Fibroblast of the aortic adventitia (primary cell): Measurements from ENCODE around the gene ANKRD29. TPM values are rescaled to one million over a fixed set of nuclear protein-coding genes. Genes with fewer than 3 reads are reported as not detected.

Experiments used
- DNase-seq: peaks from one replicate; pipeline ENCODE4 v3.0.0-alpha.2; 2010; ENCODE audit warnings: low read depth
- H3K4me3 ChIP-seq: 2 replicates; pipeline ENCODE4 v1.5.1; 2011; ENCODE audit warnings: low read depth, mild to moderate bottlenecking, control low read depth, low read length, moderate library complexity
- total RNA-seq: library from RNA; depleted of rRNA; stranded (reverse); fragments of >200 nt; gene quantifications from 2 replicates; pipeline ENCODE4 v1.2.3, GENCODE V29; 2012; ENCODE audit warnings: low replicate concordance
- TF ChIP-seq, protein P1 (sequence below): IDR thresholded peaks from 2 replicates; pipeline ENCODE4 v1.5.1; 2011; ENCODE audit warnings: mild to moderate bottlenecking, low read length, control low read depth, inconsistent platforms; ENCODE audit not compliant: insufficient read depth

ANKRD29 gene
- total RNA-seq, 1 donor: 17.4 TPM

DNA sequence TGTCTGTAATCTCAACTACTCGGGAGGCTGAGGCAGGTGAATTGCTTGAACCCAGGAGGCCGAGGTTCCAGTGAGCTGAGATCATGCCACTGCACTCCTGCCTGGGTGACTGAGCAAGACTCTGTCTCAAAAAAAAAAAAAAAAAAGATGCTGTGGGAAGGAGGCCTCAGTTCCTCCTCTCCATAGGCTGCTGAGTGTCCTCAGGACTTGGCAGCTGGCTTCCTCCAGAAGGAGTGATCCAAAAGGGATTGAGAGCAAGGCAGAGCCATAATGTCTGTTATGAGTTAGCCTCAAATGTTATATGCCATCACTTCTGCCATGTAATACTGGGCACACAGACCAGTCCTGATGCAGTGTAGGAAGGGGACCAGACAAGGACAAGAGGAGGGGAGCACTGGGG, 69.8 kb downstream of the ANKRD29 start:
- TF ChIP-seq, protein P1, sequence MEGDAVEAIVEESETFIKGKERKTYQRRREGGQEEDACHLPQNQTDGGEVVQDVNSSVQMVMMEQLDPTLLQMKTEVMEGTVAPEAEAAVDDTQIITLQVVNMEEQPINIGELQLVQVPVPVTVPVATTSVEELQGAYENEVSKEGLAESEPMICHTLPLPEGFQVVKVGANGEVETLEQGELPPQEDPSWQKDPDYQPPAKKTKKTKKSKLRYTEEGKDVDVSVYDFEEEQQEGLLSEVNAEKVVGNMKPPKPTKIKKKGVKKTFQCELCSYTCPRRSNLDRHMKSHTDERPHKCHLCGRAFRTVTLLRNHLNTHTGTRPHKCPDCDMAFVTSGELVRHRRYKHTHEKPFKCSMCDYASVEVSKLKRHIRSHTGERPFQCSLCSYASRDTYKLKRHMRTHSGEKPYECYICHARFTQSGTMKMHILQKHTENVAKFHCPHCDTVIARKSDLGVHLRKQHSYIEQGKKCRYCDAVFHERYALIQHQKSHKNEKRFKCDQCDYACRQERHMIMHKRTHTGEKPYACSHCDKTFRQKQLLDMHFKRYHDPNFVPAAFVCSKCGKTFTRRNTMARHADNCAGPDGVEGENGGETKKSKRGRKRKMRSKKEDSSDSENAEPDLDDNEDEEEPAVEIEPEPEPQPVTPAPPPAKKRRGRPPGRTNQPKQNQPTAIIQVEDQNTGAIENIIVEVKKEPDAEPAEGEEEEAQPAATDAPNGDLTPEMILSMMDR: no peak
- no peak for DNase-seq
- no peak overlapping the region for H3K4me3 ChIP-seq

DNA sequence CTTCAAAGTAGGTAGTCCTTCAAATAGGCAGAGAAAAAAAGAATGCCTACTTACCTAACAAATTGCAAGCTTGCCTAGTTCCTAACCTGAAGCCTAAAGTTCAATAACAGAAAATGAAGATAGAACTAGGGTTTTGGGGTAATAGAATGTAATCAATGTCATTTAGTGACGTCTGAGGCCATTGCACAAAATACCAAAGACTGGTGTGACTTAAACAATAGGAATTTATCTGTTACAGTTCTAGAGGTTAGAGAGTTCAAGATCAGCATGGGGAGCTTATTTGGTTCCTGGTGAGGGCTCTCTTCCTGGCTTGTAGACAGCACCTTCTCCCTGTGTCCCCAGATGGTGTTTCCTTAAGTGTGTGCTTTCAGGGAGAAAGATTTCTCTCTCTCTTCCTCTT, 71.7 kb downstream of the ANKRD29 start:
- H3K4me3 ChIP-seq: no peak overlapping the region
- TF ChIP-seq, protein P1: no peak
- peak; percentile 47 for DNase-seq

DNA sequence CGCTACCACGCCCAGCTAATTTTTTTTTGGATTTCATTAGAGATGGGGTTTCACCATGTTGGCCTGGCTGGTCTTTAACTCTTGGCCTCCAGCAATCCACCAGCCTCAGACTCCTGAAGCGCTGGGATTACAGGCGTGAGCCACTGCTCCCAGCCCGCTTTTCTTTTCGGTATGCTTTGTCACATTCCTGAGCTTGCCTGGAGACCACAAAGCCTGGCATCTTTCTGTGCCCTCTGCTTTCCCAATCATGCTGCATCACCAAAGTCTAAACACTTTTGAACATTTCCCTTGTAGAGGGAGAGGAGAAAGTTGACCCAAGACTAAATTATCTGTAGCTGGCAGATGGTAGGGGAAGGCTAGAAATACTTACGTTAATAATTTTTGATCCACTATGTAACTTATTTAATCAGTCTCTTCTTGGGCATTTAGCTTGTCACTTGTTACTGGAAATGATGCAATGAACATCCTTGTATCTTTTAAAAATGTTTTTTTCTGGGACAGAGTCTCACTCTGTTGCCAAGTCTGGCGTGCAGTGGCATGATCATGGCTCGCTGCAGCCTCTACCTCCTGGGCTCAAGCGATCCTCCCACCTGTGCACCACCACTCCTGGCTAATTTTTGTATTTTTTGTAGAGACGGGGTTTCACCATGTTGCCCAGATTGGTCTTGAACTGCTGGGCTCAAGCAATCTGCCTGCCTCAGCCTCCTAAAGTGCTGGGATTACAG, 73.7 kb downstream of the ANKRD29 start:
- no peak overlapping the region for H3K4me3 ChIP-seq
- TF ChIP-seq, protein P1: no peak
- peak; percentile 47 for DNase-seq

DNA sequence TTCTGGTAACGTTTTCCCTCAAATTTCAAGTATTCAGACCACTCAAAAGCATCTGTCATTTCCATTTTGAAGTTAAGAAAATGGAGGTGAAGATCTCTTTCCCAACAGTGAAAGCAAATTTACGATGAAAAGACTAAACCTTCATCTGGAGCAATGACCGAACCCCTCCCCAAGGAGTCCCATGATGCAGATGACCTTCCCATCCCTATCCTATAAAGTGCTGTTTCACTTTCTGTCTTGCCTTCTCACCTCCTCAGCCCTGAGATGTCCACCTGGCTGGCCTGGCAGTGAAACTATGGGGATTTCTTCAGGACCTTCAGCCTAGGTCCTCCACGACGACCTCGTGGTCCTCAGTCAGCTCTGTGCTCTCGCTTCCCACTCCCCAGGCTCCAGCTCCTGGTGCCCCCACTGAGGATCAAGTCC, 75.5 kb downstream of the ANKRD29 start:
- DNase-seq: no peak
- TF ChIP-seq, protein P1: no peak
- H3K4me3 ChIP-seq: peak overlapping the region; percentile 20

DNA sequence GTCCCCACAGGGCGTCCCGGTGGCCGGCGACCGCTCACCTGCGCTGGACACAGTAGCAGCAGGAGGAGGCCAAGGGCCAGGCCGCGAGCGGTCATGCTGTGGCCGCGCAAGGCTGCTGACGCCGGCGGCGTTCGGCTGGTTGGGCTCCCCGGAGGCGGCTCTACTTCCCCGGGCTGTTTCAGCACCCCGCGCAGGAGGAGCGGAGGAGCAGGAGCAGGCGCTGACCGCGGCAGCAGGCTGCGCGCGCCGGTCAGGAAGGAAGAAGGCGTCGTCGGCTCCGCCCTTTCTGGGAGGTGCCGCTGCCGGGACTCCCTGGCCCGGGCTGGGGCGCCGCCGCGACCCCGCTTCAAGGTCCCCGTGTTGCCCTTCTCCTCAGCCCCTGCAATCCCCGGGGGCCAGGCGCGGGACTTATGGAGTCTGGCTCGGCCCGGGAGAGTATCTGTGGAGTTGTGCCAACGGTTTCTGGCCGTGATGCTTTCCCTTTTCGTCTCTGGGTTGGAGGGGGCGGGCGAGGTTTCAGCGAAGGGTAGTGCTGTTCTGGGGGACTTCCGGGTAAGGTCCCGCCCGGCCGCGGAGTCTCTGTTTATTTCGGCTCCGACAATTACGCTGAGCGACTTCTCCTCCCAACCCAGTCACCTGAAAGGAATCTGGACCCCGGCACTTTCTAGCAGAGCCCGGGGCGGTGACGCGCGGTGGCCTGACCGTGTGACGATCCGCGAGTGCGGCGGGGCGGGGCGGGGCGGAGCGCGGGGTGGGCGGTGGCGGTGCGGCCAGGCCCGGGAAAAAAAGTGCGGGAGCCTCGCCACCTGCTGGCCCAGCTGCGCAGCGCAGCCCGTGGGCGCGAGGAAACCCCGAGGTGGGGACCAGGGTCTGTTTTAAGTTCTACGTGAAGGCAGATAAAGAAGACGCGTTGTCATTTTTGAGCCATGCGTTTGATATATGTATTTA, 76.2 kb downstream of the ANKRD29 start, which contains the start of gene NPC1:
Gene NPC1, minus strand, starts transcription at position 258 of the 948 bp plus-strand sequence. Its CDS starts 163 bp downstream, at position 95.
- DNase-seq: peak; percentile 94
- H3K4me3 ChIP-seq: peak within 1 kb of the TSS; percentile 91
- TF ChIP-seq, protein P1: peak; percentile 88

DNA sequence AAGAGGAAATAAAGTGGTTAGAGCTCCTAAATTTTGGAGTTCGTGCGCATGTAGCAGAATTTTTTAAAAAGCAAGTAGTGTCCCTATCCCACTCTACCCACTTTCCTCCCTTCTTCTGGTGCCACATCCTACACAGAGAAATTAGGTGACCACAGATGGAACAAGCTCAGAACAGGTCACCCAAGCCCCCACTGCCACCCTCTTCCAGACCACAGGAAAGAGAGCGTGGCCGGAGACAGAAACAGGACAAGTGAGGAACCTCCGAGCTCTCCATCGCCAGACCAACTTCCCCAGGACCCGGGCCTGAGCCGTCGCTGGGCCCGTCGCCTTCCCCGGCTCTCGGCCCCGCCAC, 76.8 kb downstream of the ANKRD29 start:
- peak overlapping the region; percentile 91 for H3K4me3 ChIP-seq
- DNase-seq: no peak
- TF ChIP-seq, protein P1: no peak
